ENCODE measurements around the gene SLCO1A2.

The SLCO1A2 gene

DNA sequence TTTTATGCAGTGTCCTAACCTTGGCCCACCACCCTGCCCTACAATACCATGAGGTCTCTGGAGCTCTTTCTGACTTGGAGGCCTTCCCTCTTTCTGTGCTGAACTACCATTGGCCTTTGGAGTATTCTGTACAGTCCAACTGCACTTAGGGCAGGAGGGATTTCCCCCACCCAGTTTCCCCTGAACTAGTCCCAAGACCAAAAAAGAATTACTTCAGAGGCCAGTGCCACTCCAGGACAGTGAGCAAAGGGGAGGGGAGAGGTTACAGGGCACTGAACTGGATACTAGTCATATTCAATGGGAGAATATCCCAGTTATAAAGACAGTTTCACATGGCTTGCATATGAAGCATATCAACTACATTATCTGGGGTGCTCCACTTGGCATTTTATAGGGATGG, 6.1 kb downstream of the SLCO1A2 start:
- no peak for DNase-seq (ENCODE audit: low read depth)

DNA sequence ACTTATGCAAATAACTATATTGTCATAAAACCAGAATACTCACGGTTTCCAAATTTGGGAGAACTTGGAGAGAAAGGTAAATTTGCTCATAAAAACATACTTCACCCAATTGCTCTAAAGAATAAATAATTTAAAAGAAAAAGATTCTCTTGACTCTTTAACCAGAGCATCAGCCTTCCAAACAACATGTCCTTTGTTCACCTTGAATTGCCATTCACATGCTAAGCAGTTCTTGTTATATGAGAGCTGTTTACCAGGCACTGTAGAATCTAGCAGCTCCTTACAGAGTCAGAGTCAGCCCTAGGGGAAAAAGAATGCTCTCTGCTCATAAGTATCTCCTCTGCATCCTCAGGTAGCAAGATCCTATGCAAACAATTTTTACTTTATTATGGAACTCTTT, 10.2 kb downstream of the SLCO1A2 start:
- no peak for DNase-seq (ENCODE audit: low read depth)

DNA sequence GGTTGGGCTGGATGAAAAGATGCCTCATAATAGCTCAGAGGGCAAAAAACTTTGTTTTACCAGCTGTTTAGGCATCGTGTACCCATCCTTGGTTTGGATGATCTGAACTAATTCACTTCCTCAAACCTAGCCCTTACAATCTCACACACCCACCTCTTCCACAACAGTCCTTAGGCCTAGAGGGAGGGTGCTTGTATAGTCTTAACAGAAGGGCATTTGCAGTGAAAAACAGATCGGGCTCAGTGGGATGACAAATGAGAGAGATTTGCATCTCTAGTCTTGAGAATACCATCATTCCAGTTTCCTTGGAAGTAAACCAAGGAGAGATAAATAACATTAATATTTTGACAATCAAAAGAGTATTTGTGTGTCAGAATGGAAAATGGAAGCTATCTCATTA, 11.0 kb downstream of the SLCO1A2 start:
- DNase-seq (ENCODE audit: low read depth): no peak

DNA sequence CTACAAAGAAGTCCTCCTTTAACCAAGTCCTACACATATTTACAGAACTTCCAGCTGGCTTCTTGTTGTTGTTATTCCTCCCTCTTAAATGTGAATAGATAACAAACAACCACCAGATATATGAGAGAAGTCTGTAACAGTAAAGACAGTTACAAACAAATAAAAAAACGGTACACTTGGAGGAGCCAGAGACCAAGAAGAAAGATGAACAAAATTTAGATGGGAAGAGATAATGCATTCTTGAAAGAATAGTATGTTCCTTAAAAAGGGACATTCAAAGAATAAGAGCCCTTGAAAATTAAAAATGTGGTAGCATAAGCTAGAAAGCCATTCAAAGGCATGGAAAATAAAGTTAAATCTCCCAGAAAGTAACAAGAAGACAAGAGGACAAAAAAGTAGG, 25.9 kb downstream of the SLCO1A2 start:
- no peak for DNase-seq (ENCODE audit: low read depth)

DNA sequence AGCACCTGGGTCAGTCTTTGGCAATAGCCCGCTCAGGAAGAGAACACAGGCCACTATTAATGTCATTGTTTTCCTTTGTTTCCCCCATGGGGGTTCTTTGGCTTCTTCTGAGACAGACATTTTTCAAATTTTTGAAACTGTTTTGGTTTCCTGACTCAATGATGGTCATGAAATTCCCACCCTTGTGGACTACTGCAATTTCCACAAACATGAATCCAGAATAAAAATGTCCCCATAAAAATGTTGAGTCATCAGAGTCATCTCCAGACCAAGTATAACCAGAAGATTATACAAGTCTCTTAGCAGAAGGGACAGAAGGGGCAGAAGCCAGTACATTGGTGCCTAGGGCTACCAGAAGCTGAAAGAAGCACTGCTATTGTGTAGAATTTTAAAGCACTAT, 29.1 kb downstream of the SLCO1A2 start:
- peak; percentile 68 for DNase-seq (ENCODE audit: low read depth)

DNA sequence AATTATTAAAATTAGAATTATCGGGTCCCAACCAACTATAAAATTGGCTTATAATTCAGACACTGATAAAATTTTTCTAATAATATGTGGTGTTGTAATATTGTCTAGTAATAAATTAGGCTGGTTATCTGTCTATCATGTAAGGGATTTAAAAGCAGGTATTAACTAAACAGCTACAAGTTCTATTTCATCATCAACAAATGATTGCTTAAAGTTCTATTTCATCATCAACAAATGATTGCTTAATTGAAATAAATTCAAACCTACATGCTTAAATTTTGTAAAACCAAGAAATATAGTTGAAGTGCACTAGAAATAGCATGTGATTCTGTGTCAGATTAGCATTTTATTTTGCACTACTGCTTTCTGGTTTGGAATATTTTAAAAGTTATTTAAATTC, 34.1 kb downstream of the SLCO1A2 start:
- DNase-seq (ENCODE audit: low read depth): no peak

DNA sequence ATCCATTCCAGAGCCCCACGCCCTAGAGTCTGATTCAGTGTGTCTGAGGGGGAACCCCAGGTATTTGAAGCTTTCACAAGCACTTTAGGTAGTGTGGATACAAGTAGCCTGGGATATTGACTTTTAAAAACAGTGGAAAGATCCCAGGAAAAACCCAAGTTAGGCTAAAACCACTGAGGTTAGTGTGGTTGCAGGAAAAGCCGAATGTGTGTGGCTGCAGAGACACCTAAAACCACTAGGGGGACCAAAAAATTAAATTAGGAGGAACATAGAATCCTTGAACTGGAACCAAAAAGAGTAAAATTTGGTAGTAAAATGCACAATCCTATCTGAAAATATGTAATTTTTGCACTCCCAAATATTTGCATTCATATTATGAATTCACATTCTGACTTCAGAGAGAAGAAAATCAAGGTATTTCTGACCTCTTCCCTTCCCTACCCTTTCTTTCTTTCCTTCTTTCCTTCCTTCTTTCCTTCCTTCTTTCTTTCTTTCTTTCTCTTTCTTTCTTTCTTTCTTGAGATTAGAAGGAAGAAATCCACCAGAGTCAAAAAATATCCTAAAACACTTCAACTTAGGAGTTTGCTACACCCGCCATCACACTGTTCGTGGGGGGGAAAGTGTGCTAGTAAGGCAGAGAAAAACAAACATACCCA, 37.8 kb downstream of the SLCO1A2 start:
- DNase-seq (ENCODE audit: low read depth): peak; percentile 40

DNA sequence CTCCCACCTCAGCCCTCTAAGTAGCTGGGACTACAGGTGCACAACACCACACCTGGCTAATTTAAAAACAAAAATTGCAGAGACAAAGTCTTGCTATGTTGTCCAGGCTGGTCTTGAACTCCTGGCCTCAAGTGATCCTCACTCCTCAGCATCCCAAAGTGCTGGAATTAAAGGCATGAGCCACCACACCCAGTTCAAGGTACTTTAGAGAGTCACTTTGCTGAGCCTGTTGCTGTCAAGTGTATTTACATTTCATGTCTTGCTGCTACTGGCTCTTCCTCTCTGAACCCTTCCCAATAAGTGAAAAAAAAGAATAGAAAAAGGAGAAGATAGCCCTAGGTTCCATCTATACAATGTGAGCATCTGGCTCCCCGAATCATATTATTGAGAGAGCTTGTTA, 38.4 kb downstream of the SLCO1A2 start:
- no peak for DNase-seq (ENCODE audit: low read depth)

DNA sequence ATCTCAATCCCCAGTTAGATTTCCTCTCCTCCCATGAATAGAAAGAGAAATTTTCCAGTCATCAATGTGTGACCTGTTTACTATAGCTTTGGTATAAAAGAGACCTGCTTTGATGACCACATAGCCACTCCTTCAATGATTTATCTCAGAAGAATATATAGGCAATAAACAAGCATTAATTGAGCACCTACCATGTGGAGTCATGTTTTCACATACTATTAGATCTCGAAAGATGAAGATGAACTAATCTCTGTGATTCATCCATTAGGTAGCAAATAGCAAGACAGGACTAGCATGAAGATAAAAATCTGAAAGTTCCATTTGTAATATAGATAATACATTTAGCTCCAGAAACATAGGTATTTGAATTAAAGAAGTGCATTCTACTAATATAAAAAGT, 40.5 kb downstream of the SLCO1A2 start:
- no peak for DNase-seq (ENCODE audit: low read depth)

DNA sequence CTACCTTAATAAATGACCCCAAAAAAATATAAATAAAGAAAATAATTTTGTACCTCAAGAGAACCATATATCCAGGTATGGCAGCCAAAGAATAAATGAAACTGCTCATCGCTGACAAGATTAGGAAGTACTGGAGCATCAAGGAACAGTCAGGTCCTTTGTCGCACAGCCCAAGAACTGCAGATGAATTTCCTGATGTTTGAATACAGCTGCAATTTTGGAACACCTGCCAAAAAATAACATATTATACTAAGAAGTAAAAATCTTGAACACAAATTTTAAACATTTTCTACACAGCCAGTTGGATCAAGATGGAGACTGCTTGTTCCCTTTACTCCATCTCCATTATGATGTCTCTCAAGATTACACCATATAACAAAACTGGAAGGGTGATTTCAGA, 42.6 kb downstream of the SLCO1A2 start:
- no peak for DNase-seq (ENCODE audit: low read depth)

DNA sequence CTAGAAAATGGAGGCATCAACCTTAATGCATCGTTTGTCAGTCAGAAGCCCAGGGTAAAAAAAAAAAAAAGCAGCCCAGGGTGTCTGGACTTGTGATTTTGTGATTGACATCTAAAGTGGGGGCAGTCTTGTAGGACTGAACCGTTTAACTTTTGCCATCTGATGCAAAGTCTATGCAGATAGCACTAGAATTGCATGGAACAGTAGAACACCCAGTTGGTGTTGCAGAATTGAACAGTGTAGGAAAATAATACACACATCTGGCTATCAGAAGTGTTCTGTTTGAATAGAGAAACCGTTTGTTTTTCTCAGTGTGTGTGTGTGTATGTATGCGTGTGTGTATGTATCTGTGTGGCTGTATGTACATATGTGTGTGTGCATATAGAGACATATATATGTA, 45.0 kb downstream of the SLCO1A2 start:
- no peak for DNase-seq (ENCODE audit: low read depth)

DNA sequence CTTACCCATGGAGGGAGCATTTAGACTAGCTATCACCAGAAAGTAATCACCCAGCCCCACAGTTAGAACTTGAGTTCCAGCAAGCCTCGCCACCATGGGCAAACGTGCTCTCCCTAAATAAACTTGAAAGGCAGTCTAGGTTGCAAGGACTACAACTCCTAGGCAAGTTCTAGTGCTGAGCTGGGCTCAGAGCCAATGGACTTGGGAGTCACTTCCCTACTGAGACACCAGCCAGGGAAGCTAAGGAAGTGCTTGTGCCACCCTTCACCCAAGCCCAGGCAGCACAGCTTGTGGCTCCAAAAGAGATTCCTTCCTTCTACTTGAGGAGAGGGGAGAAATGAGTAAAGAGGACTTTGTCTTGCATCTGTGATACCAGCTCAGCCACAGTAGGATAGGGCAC, 57.9 kb downstream of the SLCO1A2 start:
- no peak for DNase-seq (ENCODE audit: low read depth)

DNA sequence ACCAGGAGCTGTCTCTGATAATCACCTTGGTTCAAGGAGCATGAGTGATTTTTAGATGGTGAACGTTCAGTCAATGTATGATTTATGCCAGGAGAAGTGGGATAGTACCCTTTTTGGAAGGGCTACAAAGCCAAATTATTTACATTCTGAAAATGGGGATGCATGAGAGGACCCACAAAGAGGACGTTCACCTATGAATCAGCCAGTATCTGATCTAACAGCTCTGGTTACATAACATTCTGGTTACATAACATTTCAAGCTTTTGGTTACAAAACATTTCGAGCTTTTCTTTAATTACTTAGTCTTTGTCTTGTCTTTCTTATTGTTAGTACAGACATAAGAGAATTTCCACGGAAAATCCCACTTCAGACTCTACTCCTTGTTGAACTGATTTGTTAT, 68.8 kb downstream of the SLCO1A2 start:
- no peak for DNase-seq (ENCODE audit: low read depth)

DNA sequence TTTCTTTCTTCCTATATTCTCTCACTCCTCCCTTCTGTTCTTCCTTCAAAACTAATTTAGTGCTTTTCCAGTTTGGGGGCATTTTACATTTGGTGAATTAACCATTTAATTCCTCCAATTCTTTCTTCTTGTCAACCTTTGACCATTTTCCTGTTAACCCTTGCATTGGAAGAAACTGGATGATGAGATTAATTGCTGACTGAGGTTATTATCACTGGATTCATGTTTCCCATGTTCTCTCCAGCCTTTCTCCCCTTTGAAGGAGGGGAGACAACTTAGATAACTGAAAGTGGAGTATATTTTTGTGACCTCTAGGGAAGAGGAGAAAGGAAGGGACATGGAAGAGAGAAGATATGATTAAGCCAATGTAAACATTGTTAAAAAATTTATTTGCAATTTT, 70.5 kb downstream of the SLCO1A2 start:
- DNase-seq (ENCODE audit: low read depth): no peak

DNA sequence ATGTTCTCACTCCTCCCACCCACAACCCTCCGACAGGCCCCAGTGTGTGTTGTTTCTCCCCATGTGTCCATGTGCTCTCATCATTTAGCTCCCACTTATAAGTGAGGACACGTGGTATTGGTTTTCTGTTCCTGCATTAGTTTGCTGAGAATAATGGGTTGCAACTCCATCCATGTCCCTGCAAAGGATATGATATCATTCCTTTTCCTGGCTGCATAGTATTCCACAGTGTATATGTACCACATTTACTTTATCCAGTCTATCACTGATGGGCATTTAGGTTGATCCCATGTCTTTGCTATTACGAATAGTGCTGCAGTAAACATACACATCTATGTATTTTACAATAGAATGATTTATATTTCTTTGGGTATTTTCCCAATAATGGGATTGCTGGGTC, 77.5 kb downstream of the SLCO1A2 start:
- no peak for DNase-seq (ENCODE audit: low read depth)

DNA sequence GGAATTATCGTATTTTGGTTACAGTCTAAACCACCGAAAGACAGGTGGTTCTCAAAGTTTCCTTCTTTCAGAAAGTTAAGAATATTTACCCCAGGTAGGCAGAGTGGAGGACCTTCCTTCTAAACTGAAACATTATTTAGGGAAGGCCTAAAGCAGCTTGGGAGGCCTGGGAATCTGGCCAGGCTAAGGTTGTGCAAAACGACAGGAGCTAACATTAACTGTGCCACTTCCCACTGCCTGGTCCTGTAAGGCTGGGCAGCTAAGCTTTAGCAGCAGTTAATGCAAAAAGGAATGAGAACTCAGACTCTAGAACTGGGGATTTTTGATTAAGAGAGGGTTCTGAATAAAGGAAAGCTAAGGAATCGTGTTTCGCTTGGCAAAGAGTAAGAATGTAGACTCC, 82.6 kb downstream of the SLCO1A2 start:
- DNase-seq (ENCODE audit: low read depth): no peak

DNA sequence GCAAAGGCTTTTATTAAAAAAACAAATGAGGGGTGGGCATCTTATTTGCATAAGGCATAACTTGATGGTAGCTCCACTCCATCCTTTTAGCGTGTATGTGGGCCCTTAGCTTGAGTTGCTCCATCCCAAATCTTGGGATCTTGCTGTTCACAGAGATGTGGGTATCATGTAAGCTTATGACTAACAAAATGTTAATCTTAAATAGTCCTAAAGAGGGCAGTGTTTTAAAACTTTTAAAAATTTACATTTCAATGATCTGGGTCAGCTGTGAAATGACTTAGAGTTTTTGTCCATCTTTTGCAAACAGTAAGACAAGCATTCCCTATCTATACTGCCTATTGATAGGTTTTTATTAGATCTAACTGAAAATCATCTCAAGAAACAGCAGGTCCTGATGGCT, 86.0 kb downstream of the SLCO1A2 start:
- peak; percentile 18 for DNase-seq (ENCODE audit: low read depth)

DNA sequence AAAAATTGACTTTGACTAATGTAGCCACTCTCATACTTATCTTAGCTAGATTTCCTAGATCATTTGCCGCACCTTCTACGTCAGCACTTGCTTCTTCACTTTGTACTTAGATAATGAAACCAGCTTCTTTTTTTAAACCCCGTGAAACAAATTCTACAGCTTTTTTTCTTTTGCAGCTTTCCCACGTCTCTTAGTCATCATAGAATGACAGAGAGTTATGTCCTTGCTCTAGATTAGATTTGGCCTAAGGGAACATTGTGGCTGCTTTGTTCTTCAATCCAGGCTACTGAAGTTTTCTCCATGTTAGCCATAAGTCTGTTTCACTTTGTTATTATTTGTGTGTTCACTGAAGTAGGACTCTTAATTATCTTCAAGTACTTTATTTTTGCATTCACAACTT, 94.9 kb downstream of the SLCO1A2 start:
- no peak for DNase-seq (ENCODE audit: low read depth)

DNA sequence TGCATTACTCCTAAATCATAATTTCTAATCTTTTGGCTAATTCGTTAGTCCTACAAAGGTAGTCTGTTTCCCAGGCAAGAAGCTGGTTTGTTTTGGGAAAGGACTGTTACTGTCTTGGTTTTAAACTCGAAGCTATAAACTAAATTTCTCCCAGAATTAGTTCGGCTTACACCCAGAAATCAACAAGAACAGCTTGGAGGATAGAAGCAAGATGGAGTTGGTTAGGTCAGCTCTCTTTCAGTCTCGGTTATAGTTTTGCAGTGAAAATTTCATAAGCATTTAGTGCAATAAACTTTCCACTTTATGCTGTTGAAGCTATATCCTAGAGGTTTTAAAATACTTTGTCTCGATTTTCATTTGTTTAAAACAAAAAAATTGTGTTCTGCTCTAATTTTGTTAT, 100.3 kb downstream of the SLCO1A2 start:
- DNase-seq (ENCODE audit: low read depth): no peak

DNA sequence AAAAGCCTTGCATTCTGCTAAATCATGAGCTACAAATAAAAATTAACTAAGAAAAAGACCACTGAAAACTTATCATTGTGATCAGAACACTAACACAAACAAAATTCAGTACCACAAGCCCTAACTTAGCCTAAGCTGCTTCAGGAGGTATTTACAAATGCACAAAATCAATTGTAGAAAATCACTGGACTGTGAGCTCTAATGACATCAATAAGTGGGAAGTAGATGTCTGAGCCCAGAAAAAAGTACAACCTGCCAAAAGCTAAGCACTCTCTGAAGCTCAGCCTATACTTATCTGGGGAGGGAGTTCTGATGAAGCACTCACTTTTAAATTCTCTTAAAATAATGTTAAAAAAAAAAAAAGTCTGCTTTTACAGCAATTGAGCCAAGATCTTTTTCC, 110.8 kb downstream of the SLCO1A2 start:
- DNase-seq (ENCODE audit: low read depth): no peak

DNA sequence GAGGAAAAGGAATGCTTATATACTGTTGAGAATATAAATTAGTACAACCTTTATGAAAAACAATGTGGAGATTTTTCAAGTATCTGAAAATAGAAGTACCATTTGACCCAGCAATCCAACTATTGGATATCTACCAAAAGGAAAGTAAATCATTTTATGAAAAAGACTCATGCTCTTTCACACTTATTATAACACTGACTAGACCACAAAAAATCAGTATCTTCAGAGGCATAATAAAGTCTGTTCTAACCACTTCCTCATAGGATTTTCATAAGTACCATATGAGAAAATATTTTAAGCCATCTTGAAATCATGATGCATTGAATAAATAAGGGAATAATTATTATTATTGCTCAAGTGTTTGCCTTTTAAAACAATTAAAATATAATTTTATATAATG, 112.9 kb downstream of the SLCO1A2 start:
- no peak for DNase-seq (ENCODE audit: low read depth)

DNA sequence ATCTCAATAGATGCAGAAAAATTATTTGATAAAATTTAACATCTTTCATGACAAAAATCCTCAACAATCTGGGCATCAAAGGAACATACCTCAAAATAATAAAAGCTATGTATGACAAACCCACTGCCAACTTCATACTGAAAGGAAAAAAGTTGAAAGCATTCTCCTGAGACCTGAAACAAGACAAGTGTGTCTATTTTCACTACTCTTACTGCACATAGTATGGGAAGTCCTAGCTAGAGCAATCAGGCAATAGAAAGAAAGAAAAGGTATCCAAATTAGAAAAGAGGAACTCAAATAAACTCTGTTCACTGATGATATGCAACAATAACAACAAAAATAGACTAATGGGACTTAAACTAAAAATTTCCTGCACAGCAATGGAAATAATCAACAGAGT, 113.6 kb downstream of the SLCO1A2 start:
- DNase-seq (ENCODE audit: low read depth): no peak

DNA sequence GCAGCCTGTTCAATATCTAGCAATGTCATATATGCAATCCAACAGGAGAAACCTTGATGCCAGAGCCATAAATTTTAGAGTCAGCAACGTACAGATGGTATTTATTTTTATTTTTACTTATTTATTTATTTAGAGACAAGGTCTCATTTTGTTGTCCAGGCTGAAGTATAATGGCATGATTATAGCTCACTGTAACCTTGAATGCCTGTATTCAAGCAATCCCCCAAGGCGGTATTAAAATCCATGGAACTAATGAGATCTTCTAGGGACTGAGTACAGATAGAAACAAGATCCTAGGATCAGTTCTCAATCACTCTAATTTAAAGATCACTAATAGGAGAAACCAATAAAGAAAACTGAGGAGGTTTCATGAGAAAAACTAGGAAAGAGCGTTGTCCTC, 114.5 kb downstream of the SLCO1A2 start:
- DNase-seq (ENCODE audit: low read depth): no peak

DNA sequence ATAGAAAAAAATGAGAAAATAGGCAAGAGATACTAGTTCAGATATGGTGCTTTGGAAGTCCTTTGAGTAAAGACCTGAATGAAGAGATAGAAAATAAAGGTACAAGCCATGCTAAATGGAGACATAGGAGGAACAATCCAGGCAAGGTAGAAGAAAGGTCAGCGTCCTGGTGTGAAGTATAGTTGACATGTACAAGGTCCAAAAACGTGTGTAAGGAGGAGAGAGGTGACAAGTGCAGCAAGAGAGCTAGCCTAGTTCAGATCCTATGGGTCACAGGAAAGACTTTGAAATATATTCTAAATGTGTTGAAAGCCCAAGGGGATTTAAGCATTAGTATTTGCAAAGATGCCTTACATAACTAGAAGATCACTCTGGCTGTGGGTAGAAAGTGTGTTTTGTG, 115.5 kb downstream of the SLCO1A2 start:
- no peak for DNase-seq (ENCODE audit: low read depth)

All from EH (cell line).